HL-60/S4 (cell line): Measurements from ENCODE around the gene CHP1.
"Not testable (repeated sequence)": the region's sequence is repeated elsewhere in the genome, so short reads cannot be mapped to it uniquely, and the experiment has no call there.

ENCODE experiments used
- in situ Hi-C: fragments of 300-500 bp; cut with MboI; formaldehyde crosslinking; loops from 2 replicates; pipeline ENCODE4 v1.14.3; 2022; ENCODE audit warnings: low sequenced_read_pairs

CHP1 gene

DNA sequence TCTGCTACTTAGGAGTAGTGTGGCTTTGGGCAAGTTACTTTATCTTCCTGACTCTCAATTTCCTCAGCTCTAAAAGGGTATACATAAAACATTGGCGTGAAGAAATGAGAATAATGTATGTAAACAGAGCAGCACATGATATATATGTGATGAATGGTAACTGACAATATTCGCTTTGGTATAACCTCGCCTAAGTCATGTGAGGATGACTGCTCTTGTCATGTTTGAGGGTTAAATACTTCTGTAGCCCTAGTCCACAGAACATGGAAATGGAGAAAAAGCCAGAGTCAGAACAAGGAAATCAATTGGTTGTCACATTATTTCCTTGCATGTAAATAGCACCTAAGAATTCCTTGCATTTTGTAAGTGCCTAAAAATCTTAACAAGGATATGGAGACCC is 25.0 kb downstream of the CHP1 start:
- in situ Hi-C loops = no loop called here

DNA sequence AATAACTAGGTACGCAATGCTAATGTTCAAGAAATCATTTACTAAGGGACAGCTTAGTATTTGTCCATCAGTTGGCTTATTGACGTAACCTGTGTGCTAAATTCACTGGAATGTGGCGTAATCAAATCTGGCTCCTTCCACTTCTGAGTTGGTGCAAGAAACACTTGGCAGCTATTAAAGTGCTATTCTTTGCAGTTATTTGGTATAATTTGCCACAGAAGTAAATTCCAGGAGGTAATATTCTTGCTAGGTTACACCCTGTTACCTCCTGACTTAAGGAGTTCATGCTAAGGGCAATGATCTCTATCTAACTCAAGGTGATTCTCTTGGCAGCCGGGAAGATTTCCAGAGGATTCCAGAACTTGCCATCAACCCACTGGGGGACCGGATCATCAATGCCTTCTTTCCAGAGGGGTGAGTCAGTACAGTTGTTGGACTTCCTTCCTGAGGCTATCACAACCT is 25.5 kb downstream of the CHP1 start:
- in situ Hi-C loops = no loop called here

DNA sequence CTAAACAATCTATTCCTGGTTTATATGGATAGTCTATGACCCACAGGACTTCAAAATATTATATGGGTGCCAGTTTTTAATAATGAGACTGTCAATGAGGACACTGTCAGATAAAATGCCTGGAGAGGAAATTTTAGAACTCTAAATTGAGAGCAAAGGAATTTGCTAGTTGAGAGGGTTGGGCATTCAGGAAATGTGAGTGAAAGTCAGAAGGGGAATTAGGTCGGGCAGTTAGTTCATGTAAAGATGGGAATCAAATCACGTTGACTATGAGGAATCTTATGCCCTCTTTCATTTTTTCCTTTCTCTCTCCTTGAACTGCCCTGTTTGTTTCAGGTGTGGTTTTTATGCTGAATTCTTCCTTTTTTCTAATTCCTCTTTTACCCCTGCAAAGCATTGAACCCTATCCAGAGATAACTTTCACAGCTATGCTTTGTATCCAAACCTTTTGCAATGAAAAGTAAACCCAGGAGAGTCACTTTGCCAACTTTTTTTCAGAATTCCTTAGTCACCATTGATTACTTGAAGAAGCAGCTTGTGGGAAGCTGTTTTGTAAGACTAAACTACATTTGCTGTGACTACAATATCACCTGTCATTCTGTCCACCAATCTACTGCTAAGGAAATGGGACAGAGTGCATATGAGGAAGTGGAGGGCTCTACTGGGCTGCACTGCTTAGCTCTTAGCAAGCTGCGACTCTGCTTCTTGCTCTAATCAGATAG is 27.8 kb downstream of the CHP1 start:
- in situ Hi-C loops = no loop called here

DNA sequence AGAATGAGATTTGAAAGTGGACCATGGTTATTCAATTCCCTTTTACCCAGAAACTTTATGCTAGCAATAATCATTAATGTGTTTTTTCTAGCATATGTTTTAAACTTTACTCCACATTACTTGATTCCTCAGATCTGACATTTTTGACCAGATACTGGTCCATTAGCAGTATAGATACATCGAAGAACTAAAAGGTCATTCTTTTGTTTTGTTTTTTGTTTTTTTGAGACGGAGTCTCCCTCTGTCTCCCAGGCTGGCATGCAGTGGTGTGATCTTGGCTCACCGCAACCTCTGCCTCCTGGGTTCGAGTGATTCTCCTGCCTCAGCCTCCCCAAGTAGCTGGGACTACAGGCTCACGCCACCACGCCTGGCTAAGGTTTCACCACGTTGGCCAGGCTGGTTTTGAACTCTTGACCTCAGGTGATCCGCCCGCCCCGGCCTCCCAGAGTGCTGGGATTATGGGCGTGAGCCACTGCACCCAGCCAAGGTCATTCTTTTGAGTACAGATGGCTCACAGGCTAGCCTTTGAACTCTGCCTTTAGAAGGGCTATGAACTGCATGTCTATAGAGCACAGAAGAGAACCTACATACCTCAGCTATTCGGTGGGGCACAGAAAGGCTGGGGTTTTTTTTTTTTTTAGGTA is 28.6 kb downstream of the CHP1 start:
- in situ Hi-C loops = no loop called here

DNA sequence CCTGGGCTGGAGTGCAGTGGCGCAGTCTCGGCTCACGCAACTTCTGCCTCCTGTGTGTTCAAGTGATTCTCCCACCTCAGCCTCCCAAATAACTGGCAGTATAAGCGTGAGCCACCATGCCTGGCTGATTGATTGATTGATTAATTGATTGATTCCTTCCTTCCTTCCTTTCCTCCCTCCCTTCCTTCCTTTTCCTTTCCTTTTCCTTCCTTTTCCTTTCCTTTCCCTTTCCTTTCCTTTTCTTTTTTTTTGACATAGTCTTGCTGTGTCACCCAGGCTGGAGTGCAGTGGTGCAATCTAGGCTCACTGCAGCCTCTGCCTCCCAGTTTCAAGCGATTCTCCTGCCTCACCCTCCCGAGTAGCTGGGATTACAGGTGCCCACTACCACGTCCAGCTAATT is 29.9 kb downstream of the CHP1 start:
- in situ Hi-C loops = not testable (repeated sequence)

DNA sequence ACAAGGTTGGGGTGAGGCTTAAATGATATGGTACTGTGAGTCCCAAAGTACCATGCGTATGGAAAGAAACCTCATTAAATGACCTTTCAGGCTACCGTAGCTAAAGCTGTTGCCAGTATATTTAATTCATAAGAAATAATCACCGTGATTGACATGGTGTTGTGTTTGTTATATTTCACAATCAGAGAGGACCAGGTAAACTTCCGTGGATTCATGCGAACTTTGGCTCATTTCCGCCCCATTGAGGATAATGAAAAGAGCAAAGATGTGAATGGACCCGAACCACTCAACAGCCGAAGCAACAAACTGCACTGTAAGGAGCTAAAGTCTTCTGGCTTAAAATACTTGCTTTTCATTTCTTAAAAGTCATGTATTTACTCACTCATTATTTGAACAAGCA is 31.5 kb downstream of the CHP1 start:
- in situ Hi-C loops = no loop called here

DNA sequence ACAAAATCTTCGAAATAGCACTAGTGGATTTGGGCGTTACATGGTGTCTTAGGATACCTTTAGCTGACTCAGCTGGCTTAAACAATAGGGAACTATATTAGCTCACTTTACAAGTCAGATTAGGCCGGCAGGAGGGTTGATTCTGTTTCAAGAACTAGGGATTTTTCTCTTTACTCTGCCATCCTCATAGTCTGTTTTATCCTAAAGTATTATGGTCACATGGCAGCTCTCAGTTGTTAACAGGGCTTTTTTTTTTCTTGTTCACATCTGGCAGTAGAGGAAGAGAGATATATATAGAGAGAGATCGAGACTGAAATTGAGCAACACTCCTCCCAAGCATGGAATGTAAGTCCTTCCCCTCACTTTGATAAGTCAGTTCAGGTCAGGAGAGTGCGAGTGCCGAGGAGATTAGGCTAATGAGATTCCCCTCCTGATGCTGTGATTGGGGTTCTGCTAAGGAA is 32.9 kb downstream of the CHP1 start:
- in situ Hi-C loops = no loop called here

DNA sequence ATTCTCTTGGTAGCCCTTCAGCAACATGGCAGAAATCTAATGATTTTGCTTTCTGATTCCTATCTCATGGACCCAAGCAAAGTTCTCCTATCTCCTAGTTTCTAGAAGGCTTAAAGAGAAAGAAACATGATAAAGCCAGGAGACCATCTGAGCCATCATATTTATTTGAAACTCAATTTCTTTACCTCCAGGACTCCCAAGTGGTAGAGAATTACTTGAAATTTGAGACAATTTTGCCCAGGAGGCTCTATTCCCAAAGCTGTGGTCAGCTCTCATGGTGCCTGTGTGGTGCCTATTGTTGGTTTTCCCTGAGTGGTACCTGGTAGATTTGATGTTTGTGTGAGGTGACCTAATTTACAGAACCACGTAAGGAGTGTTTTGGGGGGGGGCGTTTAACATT is 38.8 kb downstream of the CHP1 start:
- in situ Hi-C loops = no loop called here

DNA sequence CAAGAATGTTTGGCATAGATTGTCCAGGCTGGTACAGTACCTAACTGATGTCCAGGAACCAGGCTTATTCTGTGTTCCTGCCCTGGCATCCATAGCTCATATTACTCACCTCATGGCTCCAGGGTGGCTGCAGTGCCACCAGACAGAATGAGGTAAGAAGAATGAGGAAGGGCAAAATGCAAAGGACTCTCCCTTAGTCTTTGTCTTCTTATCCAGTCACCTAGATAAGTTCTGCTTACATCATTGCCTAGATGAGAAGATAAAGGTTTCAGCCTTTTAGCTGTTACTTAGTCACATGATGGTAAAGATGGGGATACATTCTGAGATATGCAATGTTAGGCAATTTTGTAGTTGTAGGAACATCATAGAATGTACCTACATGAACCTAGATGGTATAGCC is 45.8 kb downstream of the CHP1 start:
- in situ Hi-C loops = no loop called here

DNA sequence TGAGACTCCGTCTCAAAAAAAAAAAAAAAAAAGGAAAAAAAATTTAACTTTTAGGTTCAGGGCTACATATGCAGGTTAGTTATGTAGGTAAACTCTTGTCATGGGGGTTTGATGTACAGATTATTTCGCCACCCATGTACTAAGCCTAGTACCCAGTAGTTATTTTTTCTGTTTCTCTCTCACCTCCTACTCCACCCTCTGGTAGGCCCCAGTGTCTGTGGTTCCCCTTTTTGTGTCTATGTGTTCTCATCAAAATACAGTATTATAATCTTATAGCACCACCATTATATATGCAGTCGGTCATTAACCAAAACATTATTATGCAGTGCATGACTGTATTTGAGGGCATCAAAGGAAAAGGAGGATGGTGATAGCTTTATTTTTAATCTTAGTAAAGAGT is 47.3 kb downstream of the CHP1 start:
- in situ Hi-C loops = no loop called here

DNA sequence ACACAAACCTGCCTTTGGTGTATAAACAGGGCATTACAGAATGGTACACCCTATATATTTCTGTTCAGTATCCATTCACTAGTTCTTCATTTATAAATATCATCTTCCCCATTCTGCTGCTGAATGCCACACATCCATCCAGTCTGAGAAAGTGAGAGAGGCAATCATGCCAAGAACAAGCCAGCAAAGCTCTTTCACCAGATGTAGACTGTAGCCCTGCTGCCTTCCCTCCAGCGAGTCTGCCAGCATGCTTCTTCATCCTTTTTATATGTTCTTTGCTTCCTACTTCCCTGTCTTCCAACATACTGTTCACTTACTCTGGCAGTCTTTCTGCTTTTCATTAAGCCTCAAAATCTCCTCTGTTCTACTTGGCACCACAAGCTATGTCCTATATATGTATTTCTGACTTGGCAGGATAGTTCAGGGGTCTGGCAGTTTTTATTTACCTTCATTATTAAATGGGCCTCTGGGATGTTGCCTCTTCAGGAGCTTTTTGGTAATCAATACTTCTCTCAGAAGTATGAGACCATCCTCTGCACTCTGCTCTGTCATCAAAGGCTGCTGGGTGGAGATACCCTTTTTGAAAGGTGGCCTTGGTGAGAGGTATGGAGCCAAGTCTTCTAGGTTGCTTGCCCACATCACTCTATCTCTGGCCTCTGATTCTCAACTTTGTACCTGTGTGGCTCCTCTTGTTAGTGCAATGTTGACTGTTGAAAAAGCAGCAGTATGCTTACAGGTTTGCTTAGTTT is 48.6 kb downstream of the CHP1 start:
- in situ Hi-C loops = no loop called here

DNA sequence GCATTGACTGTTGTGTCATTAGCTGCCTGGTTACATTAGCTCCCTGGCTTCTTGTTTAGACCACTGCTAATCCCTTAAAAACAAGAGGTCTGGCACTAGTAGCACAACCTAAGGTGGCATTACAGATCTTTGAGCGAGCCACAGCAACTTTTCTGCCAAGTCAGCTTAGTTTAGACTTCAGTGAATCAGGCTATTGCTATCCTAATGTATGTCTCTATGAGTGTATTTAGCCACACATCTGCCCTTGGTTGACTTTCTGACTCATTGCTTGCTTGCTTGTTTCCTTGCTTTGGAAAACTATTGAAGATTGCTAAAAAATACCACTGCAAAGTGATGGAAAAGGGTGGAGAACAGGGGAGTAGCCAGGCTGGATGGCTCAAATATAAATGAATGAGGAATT is 50.2 kb downstream of the CHP1 start:
- in situ Hi-C loops = no loop called here

DNA sequence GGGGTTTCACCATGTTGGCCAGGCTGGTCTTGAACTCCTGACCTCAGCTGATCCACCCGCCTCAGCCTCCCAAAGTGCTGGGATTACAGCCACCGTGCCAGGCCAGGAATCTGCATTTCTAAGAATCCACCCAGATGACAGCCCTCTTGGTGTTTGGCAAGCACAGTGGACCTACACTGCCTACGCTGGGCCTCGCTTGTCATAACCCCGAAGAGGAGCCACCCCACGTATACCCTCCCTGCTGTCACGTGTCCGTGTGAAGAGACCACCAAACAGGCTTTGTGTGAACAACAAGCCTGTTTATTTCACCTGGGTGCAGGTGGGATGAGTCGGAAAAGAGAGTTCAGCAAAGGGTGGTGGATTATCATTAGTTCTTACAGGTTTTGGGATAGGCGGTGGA is 51.4 kb downstream of the CHP1 start:
- in situ Hi-C loops = not testable (repeated sequence)

DNA sequence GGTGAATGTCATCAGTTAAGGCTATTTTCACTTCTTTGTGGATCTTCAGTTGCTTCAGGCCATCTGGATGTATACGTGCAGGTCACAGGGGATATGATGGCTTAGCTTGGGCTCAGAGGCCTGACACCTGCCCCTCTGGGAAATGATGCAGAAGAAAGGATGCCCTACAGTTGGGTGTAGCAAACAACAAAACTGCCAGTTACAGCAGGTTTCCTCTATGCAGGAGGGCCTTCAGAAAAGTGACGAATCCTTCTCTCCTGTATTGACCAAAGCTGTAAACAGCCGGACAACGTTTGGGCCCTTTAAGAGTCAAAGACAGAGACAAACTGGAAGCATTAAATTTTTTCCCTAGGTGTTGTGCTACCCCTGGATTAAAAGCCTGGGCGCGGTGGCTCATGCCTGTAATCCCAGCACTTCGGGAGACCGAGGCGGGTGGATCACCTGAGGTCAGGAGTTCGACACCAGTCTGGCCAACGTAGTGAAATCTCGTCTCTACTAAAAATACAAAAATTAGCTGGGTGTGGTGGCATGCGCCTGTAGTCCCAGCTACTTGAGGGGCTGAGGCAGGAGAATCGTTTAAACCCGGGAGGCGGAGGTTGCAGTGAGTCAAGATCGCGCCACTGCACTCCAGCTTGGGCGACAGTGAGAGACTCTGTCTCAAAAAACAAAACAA is 52.0 kb downstream of the CHP1 start:
- in situ Hi-C loops = not testable (repeated sequence)

DNA sequence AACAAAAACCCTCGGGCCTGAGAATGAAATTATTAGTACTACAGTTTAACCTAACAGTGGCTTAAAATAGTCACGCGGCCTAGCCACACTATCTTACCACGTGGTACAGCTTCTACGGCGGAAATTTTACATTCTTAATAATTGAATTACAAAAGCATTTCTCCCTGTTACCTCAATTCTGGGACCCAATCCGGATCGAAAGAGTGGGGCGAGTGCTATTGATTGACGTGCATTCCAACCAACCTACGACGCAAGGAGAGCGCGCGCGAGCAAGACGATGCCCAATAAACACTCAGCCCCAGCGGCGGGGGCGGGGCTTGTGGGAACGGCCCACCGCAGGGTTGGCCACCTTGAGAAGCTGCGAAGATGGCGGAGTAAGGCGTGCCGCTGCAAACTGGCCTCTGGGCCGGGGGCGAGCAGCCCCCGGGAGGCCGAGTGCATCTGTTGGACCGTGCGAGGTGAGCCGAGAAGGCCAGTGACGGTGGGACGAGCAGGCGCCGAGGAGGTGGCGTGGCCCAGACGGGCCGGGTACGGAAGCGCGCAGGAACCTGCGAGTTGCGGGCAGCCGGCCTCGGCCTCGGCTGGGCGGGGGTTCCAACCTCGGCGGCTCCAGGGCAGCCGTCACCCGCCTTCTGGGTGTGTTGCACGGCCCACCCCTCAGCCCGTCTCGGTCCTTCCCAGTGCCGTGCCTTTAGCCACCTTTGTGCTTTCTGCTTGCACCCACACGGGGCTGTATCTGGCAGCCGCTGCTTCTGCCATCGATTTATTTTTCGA is 52.8 kb downstream of the CHP1 start:
- in situ Hi-C loops = no loop called here

DNA sequence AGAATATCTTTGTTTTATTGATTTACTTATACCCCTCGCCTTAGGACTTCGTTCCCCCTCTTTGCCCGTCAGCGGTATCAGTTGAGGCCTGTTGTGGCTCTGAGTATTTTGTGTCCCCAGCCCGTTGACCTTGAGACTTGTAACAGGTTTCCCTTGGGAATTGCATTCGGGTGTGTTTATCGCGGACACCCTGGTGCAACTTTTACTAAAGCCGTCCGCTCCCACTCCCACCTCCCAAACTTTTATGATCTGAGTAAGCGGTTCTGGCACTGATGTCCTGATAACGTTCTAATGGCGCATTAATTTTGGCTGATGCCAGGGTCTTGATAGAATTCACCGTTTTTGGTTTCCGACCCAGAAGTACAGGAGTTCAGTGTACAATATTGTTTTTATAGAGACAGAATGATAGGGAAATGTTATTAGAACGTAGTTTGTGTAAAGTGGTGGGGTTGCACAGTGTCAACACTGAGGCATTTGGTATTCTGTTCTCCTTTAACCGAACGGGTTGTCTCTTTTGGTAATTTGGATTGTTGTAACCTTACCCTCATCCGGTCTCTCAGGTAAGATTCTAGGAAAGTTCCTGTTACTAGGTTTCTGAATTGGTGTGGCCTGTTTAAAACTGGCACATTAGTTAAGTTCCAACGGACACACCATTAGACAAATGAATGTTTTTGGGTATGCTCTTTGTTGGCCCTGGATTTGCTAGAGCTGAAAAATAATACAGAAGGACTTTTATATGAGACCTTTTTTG is 53.5 kb downstream of the CHP1 start:
- in situ Hi-C loops = no loop called here

DNA sequence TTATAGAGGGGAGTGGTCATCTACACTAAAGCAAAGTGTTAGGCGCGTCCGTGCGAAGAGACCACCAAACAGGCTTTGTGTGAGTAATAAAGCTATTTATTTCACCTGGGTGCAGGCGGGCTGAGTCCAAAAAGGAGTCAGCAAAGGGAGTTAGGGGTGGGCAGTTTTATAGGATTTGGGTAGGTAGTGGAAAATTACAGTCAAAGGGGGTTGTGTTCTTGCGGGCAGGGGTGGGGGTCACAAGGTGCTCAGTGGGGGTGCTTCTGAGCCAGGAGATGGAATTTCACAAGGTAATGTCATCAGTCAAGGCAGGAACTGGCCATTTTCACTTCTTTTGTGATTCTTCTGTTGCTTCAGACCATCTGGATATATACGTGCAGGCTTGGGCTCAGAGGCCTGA is 54.2 kb downstream of the CHP1 start:
- in situ Hi-C loops = no loop called here

DNA sequence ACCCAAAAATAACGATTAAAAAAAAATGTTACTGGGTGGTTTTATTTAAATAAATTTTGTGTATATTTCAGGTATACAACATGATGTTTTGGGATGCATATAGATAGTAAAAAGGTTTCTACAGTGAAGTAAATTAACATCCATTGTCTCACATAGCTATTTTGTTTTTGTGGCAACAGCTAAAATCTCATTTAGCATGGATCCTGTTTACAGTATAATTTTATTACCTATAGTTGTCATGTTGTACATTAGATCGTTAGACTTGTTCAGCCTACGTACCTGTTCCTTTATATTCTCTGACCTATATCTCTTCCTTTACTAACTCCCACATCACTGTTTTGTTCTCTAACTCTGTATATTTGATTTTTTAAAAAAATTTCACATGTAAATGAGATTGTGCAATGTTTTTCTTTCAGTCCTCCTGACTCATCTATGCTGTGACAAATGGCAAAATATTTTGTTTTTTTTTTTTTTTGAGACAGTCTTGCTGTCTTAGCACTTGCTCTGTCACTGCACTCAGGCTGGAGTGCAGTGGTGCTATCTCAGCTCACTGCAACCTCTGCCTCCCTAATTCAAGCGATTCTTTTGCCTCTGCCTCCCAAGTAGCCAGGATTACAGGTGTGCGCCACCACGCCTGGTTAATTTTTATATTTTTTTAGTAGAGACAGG is 55.7 kb downstream of the CHP1 start:
- in situ Hi-C loops = no loop called here

DNA sequence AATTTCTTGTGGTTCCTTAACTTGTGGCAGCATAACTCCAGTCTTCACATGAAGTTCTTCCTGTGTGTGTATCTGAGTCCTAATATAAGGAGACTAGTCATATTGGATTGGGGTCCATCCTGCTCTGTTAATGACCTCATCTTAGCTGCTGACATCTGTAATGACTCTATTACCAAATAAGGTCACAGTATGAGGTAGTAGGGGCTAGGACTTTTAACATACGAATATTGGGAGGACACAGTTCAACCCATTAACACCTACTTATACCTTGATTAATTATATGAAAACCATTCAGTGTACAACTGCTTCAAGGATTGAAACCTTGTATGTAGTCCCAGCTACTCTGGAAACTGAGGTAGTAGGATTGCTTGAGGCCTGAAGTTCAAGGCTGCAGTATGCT is 57.4 kb downstream of the CHP1 start:
- in situ Hi-C loops = no loop called here
